Measurements from ENCODE around the gene METRNL.
A peak's percentile ranks its signal among the peaks of the same experiment; 100 is the strongest.

Gene METRNL

DNA sequence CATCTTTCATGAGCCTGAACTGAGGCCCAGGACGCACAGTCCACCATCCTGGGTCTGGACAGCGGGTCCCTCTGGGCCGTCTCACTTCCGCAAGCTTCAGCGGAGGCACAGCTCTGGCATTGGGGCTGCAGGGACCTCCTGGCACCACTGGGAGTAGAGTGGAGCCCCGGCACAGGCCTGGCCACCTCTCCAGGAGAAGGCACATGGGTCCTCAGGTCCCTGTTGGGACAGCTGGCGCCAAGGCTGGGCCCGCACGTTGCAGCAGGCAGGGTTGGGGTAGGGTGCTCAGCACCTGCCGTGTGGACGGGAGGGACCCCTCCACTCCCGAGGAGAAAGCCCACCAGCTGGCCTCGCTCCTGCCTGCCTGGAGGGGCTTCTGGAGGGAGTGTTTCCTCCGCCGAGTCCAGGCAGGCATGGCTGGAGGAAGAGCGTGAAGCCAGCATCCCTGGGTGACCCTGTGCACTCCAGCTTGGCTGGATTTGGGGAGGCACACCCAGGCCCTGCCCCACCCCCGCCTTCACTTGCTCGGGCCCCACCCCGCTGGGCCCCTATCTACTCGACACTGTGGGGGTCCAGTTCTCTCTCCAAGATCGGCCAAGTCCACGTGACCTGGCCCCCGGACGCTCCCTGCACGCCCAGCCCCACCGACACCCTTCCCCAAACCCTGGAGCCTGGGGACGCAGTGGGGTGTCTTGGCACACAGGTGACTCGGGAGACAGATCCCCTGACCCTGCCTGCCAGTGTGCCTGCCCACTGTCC lies 6.6 kb upstream of the METRNL start:
- DNase-seq (ENCODE audit: extremely low spot score), result no peak
- TF ChIP-seq, protein P1, sequence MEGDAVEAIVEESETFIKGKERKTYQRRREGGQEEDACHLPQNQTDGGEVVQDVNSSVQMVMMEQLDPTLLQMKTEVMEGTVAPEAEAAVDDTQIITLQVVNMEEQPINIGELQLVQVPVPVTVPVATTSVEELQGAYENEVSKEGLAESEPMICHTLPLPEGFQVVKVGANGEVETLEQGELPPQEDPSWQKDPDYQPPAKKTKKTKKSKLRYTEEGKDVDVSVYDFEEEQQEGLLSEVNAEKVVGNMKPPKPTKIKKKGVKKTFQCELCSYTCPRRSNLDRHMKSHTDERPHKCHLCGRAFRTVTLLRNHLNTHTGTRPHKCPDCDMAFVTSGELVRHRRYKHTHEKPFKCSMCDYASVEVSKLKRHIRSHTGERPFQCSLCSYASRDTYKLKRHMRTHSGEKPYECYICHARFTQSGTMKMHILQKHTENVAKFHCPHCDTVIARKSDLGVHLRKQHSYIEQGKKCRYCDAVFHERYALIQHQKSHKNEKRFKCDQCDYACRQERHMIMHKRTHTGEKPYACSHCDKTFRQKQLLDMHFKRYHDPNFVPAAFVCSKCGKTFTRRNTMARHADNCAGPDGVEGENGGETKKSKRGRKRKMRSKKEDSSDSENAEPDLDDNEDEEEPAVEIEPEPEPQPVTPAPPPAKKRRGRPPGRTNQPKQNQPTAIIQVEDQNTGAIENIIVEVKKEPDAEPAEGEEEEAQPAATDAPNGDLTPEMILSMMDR (IDR thresholded peaks at IDR 0.05; ENCODE audit: control extremely low read depth, extremely low read depth, low read depth, missing control alignments), result no peak
- ChIA-PET CTCF (no interaction called here), POLR2A (no interaction called here)

DNA sequence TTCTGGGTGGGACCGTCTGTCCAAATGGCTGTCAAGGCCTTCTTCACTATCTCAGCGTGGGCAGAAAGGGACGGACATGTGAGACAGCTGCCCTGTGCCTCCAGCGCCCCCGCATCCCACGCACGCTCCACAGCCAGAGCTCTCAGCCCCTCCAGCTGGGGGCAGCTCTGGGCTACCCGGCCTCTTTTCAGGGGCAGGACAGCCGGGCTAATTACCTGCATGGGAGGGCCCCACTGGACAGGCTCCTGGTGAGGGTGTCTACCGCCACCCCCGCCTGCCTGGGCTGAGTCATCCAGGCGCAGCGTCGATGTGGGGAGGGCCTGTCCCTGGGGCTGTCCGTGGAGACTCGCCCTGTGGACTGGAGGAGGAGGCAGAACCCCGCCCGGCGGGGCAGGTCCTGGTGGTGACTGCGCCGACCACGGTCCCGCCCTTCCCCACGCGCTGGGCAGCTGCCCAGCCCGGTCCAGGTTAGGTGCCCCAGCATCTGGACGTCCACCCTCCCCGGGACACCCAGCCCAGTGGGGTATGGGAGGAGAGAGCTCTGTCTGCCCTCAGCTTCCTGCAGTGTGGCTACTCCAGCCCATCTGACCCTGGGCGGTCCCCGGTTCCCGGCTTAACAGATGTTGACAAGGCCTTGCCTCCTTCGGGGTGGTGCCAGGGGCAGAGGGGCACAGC lies 5.9 kb upstream of the METRNL start:
- ChIA-PET CTCF (no interaction called here), POLR2A (no interaction called here)
- TF ChIP-seq, protein P1 (IDR thresholded peaks at IDR 0.05; ENCODE audit: control extremely low read depth, extremely low read depth, low read depth, missing control alignments), result no peak

DNA sequence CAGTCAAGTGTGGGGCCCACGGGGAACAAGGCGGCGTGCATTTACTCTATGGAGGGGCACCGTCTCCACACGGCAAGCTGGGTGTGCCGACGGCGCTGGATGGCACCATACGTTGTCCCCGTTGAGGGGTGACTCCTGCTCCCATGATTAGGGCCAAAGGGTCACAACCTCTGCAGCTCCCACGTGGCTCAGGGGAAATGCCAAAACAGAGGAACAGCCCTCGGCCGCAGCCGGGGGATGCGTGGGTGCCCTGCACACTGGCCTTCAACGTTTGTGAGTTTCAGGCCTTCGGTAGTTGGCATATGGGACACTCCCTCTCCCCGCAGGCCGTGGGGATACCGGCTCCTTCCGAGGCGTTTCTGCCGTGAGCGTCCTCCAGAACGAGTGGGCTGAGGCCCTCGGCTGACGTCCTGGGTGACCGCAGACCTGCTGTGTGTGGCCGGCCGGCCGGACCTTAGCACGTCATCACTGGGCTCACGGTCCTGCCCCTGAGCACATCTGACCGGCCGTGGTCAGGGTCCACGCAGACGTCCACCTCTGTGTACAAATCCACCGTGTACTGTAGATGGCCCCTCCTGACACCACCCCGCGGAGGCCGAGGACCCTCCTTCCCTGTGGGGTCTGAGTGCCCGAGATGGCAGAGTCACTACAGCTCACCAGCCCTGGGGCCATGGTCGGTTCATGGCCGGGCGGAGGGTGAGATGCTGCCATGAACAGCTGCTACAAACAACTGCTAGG lies 4.8 kb upstream of the METRNL start:
- TF ChIP-seq, protein P1 (IDR thresholded peaks at IDR 0.05; ENCODE audit: control extremely low read depth, extremely low read depth, low read depth, missing control alignments), result no peak
- CTCF ChIA-PET, result no interaction called here

More for the DNA sequence above, 5.9 kb upstream of the METRNL start:
- no peak for DNase-seq (ENCODE audit: extremely low spot score)

DNA sequence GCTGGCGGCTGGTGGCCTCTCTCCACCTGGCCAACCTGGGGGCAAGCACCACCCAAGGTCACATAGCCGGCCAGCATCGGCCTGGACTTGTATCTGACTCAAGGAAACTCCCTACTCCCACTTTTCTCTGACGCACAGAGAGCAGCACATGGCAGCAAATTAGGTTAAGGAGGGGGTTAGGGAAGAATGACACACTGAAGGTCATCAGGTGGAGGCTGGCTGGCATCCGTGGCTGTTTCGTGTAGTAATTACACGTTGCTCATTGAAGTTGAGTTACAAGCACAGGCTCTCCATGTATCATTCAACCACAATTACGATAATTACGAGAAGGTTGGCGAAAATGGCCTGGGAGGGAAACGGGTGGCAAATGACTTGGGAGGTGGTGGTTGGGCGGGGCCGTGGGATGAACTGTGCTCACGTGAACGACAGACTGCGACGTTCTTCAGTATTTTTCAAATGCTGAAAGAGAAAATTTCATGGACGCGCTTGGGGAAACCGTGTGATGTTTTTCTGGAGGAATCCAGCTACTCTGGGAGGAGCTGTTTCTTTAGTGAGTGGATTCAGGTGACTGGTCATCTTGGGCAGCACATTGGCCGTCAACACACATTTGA lies 4.0 kb upstream of the METRNL start:
- TF ChIP-seq, protein P1 (IDR thresholded peaks at IDR 0.05; ENCODE audit: control extremely low read depth, extremely low read depth, low read depth, missing control alignments), result no peak
- no peak for DNase-seq (ENCODE audit: extremely low spot score)
- CTCF ChIA-PET, result interaction anchor here (1.2 to 1.3 kb wide), 2 partner anchors 18 to 407 kb away, joined by 3 read pairs; no protein-coding TSS in a partner anchor
- POLR2A ChIA-PET, result no interaction called here

More for the DNA sequence above, 4.8 kb upstream of the METRNL start:
- POLR2A ChIA-PET, result no interaction called here
- no peak for DNase-seq (ENCODE audit: extremely low spot score)

DNA sequence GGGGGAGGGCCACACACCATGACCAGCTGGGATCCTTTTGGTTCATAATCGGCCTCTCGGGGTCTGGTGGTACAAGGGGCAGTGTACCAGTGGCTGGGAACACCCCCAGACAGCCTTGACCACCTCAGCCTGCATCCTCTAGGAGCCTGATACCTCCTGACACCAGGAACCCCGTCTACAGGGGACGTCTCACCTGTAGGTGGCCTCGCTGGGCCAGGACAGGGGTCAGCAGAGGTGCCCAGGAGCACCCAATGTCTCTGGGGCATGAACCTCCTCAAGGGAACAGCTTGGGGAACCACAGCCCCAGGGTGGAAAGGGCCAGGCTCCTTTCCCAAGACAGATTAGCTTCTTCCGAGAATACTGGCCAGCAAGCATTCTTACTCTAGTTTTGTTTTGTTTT lies 2.5 kb upstream of the METRNL start:
- CTCF ChIA-PET, result interaction anchor here (1.1 to 1.4 kb wide), 4 partner anchors 10 to 408 kb away, joined by 3 to 4 read pairs (median 3); no protein-coding TSS in a partner anchor
- TF ChIP-seq, protein P1 (IDR thresholded peaks at IDR 0.05; ENCODE audit: control extremely low read depth, extremely low read depth, low read depth, missing control alignments), result peak; percentile 65
- peak; percentile 64 for DNase-seq (ENCODE audit: extremely low spot score)
- POLR2A ChIA-PET, result no interaction called here

DNA sequence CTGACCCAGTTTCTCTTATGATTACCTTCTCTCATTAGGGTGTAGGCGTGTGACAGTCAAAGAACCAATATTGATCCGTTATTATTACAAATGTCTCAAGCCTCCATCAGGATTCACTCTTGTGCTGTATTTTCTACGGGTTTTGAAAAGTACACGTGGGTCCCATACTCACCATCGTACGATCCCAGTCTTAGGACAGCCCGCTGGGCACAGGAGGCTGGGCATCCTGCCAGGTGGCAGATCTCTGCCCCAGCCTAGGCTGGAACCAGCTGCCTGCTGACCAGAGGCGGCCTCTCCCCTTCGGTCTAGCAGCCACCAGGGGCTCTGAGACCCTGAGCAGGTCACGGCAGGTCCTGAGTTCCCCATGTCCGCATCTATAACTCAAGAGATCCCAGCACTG lies 2.0 kb upstream of the METRNL start:
- CTCF ChIA-PET, result interaction anchor here (1.1 to 1.4 kb wide), 3 partner anchors 10 to 42 kb away, joined by 3 to 4 read pairs (median 3); no protein-coding TSS in a partner anchor
- POLR2A ChIA-PET, result no interaction called here

More for the DNA sequence above, 2.0 kb upstream of the METRNL start:
- TF ChIP-seq, protein P1 (IDR thresholded peaks at IDR 0.05; ENCODE audit: control extremely low read depth, extremely low read depth, low read depth, missing control alignments), result no peak
- no peak for DNase-seq (ENCODE audit: extremely low spot score)

Data from GM10248 (cell line).